WTC11 (cell line): Measurements from ENCODE around the gene GRAP2. TPM values are rescaled to one million over a fixed set of nuclear protein-coding genes. Genes with fewer than 3 reads are reported as not detected.
A peak's percentile ranks its signal among the peaks of the same experiment; 100 is the strongest.

Experiments
- ATAC-seq: fragments of 200-7000 bp; cut with Tn5 transposase; 2 replicates; pipeline ENCODE4 v1.10.0; 2021; ENCODE audit warnings: mild to moderate bottlenecking, moderate library complexity
- CTCF ChIA-PET: fragments of 300-600 bp; sonication (Branson Sonifier 250); formaldehyde crosslinking; loops from one replicate; lab custom pipeline; 2021; ENCODE audit warnings: antibody characterized with exemption; lab: Charles Lee
- POLR2A ChIA-PET: fragments of 350-600 bp; sonication (Branson Sonifier 250); formaldehyde crosslinking; loops from one replicate; lab custom pipeline; 2021; ENCODE audit warnings: antibody characterized with exemption; lab: Charles Lee
- DNase-seq: peaks from one replicate; pipeline ENCODE4 v3.0.0; 2021; ENCODE audit warnings: low spot score
- H3K27ac Mint-ChIP-seq: 2 replicates; pipeline ENCODE4 v1.8.0; 2021; ENCODE audit warnings: mixed read lengths
- H3K27me3 Mint-ChIP-seq: 2 replicates; pipeline ENCODE4 v1.8.0; 2021; ENCODE audit warnings: low read depth, mild to moderate bottlenecking, moderate library complexity, mixed read lengths
- H3K36me3 Mint-ChIP-seq: 2 replicates; pipeline ENCODE4 v1.8.0; 2021; ENCODE audit warnings: mixed read lengths
- H3K4me1 Mint-ChIP-seq: 2 replicates; pipeline ENCODE4 v1.8.0; 2022; ENCODE audit warnings: mixed read lengths
- H3K4me3 Mint-ChIP-seq: 2 replicates; pipeline ENCODE4 v1.8.0; 2021; ENCODE audit warnings: mild to moderate bottlenecking, moderate library complexity, mixed read lengths
- H3K9me3 Mint-ChIP-seq: 2 replicates; pipeline ENCODE4 v1.8.0; 2021; ENCODE audit warnings: mixed read lengths
- EMX1 ChIP-seq: fragments of 250-450 bp; sonication (Bioruptor Pico); IDR thresholded peaks from 2 replicates; pipeline ENCODE4 v1.8.0; 2021; ENCODE audit warnings: mild to moderate bottlenecking
- JAZF1 ChIP-seq: fragments of 250-450 bp; sonication (Bioruptor Pico); IDR thresholded peaks from 2 replicates; pipeline ENCODE4 v1.9.0; 2021; ENCODE audit warnings: moderate library complexity, mild to moderate bottlenecking, inconsistent platforms
- NFATC4 ChIP-seq: fragments of 250-450 bp; sonication (Bioruptor Pico); IDR thresholded peaks from 2 replicates; pipeline ENCODE4 v1.9.0; 2021; ENCODE audit warnings: mild to moderate bottlenecking
- NFYB ChIP-seq: sonication (generic); formaldehyde crosslinking; conservative IDR thresholded peaks from 2 replicates; pipeline ENCODE4 v1.8.0; 2022; ENCODE audit warnings: low read depth, missing genetic modification reagents
- NR2C2 ChIP-seq: sonication (generic); formaldehyde crosslinking; IDR thresholded peaks from 2 replicates; pipeline ENCODE4 v1.8.0; 2022; ENCODE audit warnings: mild to moderate bottlenecking, missing genetic modification reagents
- OVOL2 ChIP-seq: fragments of 250-450 bp; sonication (Bioruptor Pico); IDR thresholded peaks from 2 replicates; pipeline ENCODE4 v1.9.0; 2021; ENCODE audit warnings: mild to moderate bottlenecking, borderline replicate concordance
- RELA ChIP-seq: sonication (generic); formaldehyde crosslinking; IDR thresholded peaks from 2 replicates; pipeline ENCODE4 v1.8.1; 2022; ENCODE audit warnings: missing genetic modification reagents, mild to moderate bottlenecking, borderline replicate concordance
- SMAD3 ChIP-seq: sonication (generic); formaldehyde crosslinking; IDR thresholded peaks from 2 replicates; pipeline ENCODE4 v1.8.0; 2022; ENCODE audit warnings: missing genetic modification reagents, mild to moderate bottlenecking, borderline replicate concordance
- SP1 ChIP-seq: sonication (generic); formaldehyde crosslinking; conservative IDR thresholded peaks from 2 replicates; pipeline ENCODE4 v1.8.1; 2022; ENCODE audit warnings: missing genetic modification reagents
- TEAD1 ChIP-seq: sonication (generic); formaldehyde crosslinking; IDR thresholded peaks from 2 replicates; pipeline ENCODE4 v1.8.0; 2022; ENCODE audit warnings: mild to moderate bottlenecking, missing genetic modification reagents
- TEAD4 ChIP-seq: sonication (generic); formaldehyde crosslinking; IDR thresholded peaks from 2 replicates; pipeline ENCODE4 v1.8.0; 2022; ENCODE audit warnings: mild to moderate bottlenecking, missing genetic modification reagents
- ZNF121 ChIP-seq: sonication (generic); formaldehyde crosslinking; IDR thresholded peaks from 2 replicates; pipeline ENCODE4 v1.8.0; 2023; ENCODE audit warnings: missing genetic modification reagents
- ZNF219 ChIP-seq: sonication (generic); formaldehyde crosslinking; IDR thresholded peaks from 2 replicates; pipeline ENCODE4 v1.8.0; 2023; ENCODE audit warnings: missing genetic modification reagents, mild to moderate bottlenecking, borderline replicate concordance
- ZNF263 ChIP-seq: sonication (generic); formaldehyde crosslinking; IDR thresholded peaks from 2 replicates; pipeline ENCODE4 v1.8.1; 2022; ENCODE audit warnings: low read depth, mild to moderate bottlenecking, moderate library complexity, missing genetic modification reagents
- ZNF317 ChIP-seq: sonication (generic); formaldehyde crosslinking; IDR thresholded peaks from 2 replicates; pipeline ENCODE4 v1.8.1; 2023; ENCODE audit warnings: low read depth, mild to moderate bottlenecking, moderate library complexity, missing genetic modification reagents, borderline replicate concordance
- total RNA-seq: library from RNA; stranded (reverse); gene quantifications from 3 replicates; pipeline ENCODE4 v1.2.3, GENCODE V29; 2021
- TF ChIP-seq, protein P1 (sequence below): sonication (generic); formaldehyde crosslinking; IDR thresholded peaks from 2 replicates; pipeline ENCODE4 v1.8.0; 2022; ENCODE audit warnings: mild to moderate bottlenecking, missing genetic modification reagents
- TF ChIP-seq, protein P2 (sequence below): fragments of 250-450 bp; sonication (Bioruptor Pico); conservative IDR thresholded peaks from 2 replicates; pipeline ENCODE4 v1.9.0; 2021; ENCODE audit warnings: mild to moderate bottlenecking
- TF ChIP-seq, protein P3 (sequence below): sonication (generic); formaldehyde crosslinking; IDR thresholded peaks from 2 replicates; pipeline ENCODE4 v1.8.0; 2022; ENCODE audit warnings: mild to moderate bottlenecking, missing genetic modification reagents
- TF ChIP-seq, protein P4 (sequence below): sonication (generic); formaldehyde crosslinking; IDR thresholded peaks from 2 replicates; pipeline ENCODE4 v1.8.1; 2023; ENCODE audit warnings: mild to moderate bottlenecking, missing genetic modification reagents
- TF ChIP-seq, protein P5 (sequence below): sonication (generic); formaldehyde crosslinking; IDR thresholded peaks from 2 replicates; pipeline ENCODE4 v1.8.0; 2023; ENCODE audit warnings: missing genetic modification reagents, mild to moderate bottlenecking, borderline replicate concordance
- TF ChIP-seq, protein P6 (sequence below): sonication (generic); formaldehyde crosslinking; IDR thresholded peaks from 2 replicates; pipeline ENCODE4 v1.8.1; 2023; ENCODE audit warnings: mild to moderate bottlenecking, missing genetic modification reagents

GRAP2 gene
- total RNA-seq, 1 experiment from 2014 or later, result 0.33 TPM

DNA sequence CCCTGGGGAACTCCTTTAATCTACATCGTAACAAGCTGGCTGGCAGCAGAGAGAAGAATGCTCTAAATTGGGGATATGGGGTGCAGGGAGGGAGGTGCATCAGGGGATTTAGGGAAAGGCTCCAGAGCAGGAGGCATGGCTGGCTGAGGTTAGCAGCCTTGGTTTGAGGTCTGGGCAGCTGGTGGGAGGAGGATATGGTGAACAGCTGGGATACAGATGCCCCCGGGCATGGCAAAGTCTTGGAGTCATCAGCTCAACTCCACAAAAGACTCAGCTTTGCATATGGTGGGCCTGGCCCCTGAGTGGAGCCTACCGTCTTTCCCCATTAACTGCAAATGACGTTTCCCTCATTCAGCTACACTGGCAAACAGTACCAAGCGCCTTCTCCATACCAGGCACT is 99.3 kb downstream of the GRAP2 start:
- CTCF ChIA-PET, result interaction anchor here (1.1 to 5.3 kb wide), 8 partner anchors 9 to 67 kb away, joined by 3 to 29 read pairs (median 10); no protein-coding TSS in a partner anchor

DNA sequence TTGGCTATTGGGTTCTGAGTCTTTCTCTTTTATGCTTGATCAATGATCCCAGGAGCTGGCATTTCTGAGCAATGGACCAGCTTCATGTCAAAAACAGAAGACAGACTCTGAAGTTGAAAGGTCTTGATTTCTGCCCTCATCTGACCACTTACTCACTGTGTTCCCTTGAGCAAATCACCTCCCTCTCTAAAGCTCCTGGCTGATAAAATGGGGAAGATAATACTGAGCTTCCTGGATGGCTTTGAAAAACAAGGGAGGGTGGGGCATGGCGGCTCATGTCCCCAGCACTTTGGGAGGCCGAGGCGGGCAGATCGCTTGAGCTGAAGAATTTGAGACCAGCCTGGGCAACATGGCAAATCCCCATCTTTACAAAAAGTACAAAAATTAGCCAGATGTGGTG is 100.2 kb downstream of the GRAP2 start:
- DNase-seq, result no peak
- peak overlapping the region; percentile 55 for H3K27ac Mint-ChIP-seq
- no peaks in the 10 kb centered on the region for H3K9me3 Mint-ChIP-seq
- no peak for ATAC-seq
- CTCF ChIA-PET, result interaction anchor here (1.2 to 5.3 kb wide), 7 partner anchors 8 to 466 kb away, joined by 3 to 29 read pairs (median 9); no protein-coding TSS in a partner anchor
- peaks cover 14% of the 10 kb centered on the region; the same call in 1 of the 2 replicates for H3K36me3 Mint-ChIP-seq
- H3K4me3 Mint-ChIP-seq, result 0 out of 2 replicates have a peak overlapping the region, but pooled peaks have one; percentile 26
- POLR2A ChIA-PET, result no interaction called here
- peaks cover 91% of the 10 kb centered on the region for H3K4me1 Mint-ChIP-seq
- H3K27me3 Mint-ChIP-seq, result no peaks in the 10 kb centered on the region
- TF ChIP-seq, protein P1, sequence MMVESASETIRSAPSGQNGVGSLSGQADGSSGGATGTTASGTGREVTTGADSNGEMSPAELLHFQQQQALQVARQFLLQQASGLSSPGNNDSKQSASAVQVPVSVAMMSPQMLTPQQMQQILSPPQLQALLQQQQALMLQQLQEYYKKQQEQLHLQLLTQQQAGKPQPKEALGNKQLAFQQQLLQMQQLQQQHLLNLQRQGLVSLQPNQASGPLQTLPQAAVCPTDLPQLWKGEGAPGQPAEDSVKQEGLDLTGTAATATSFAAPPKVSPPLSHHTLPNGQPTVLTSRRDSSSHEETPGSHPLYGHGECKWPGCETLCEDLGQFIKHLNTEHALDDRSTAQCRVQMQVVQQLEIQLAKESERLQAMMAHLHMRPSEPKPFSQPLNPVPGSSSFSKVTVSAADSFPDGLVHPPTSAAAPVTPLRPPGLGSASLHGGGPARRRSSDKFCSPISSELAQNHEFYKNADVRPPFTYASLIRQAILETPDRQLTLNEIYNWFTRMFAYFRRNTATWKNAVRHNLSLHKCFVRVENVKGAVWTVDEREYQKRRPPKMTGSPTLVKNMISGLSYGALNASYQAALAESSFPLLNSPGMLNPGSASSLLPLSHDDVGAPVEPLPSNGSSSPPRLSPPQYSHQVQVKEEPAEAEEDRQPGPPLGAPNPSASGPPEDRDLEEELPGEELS, result no peak
- TF ChIP-seq, protein P2, sequence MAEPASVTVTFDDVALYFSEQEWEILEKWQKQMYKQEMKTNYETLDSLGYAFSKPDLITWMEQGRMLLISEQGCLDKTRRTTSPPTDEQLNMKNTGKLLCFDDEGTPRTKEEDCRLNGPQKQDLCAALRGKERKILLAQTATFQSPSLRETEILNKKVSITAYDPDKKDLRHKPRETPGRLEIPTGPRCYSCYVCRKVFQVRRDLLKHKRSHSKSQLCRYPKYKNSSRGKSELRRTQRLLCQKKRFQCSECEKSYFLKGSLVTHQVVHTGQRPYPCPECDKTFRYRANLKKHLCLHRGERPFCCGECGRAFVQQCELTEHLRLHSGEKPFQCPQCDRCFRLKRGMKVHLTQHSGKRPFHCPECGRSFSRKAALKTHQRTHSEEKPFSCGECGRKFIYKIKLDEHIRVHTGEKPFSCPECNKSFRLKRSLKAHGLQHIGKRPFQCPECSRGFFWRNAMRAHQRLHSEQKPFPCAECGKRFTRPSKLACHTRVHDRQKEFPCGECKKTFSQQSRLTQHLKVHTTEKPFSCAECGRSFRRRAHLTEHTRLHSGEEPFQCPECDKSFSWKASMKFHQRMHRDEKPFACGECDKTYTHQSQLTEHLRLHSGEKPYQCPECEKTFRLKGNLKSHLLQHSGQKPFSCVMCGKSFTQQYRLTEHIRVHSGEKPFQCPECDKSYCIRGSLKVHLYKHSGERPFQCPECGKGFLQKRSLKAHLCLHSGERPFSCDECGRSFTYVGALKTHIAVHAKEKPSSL (CRISPR knock-in tag), result no peak
- TF ChIP-seq SP1 (CRISPR knock-in tag) (no peak), TEAD1 (CRISPR knock-in tag) (no peak), ZNF121 (CRISPR knock-in tag) (no peak), ZNF317 (CRISPR knock-in tag) (no peak), NFATC4 (no peak), JAZF1 (CRISPR knock-in tag) (no peak), OVOL2 (CRISPR knock-in tag) (no peak), EMX1 (no peak), ZNF219 (no peak), SMAD3 (CRISPR knock-in tag) (no peak), ZNF263 (CRISPR knock-in tag) (no peak), NFYB (CRISPR knock-in tag) (no peak)
- TF ChIP-seq, protein P3, sequence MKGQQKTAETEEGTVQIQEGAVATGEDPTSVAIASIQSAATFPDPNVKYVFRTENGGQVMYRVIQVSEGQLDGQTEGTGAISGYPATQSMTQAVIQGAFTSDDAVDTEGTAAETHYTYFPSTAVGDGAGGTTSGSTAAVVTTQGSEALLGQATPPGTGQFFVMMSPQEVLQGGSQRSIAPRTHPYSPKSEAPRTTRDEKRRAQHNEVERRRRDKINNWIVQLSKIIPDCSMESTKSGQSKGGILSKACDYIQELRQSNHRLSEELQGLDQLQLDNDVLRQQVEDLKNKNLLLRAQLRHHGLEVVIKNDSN, result no peak
- TF ChIP-seq, protein P4, sequence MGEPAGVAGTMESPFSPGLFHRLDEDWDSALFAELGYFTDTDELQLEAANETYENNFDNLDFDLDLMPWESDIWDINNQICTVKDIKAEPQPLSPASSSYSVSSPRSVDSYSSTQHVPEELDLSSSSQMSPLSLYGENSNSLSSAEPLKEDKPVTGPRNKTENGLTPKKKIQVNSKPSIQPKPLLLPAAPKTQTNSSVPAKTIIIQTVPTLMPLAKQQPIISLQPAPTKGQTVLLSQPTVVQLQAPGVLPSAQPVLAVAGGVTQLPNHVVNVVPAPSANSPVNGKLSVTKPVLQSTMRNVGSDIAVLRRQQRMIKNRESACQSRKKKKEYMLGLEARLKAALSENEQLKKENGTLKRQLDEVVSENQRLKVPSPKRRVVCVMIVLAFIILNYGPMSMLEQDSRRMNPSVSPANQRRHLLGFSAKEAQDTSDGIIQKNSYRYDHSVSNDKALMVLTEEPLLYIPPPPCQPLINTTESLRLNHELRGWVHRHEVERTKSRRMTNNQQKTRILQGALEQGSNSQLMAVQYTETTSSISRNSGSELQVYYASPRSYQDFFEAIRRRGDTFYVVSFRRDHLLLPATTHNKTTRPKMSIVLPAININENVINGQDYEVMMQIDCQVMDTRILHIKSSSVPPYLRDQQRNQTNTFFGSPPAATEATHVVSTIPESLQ (CRISPR knock-in tag), result no peak
- TF ChIP-seq, protein P5, sequence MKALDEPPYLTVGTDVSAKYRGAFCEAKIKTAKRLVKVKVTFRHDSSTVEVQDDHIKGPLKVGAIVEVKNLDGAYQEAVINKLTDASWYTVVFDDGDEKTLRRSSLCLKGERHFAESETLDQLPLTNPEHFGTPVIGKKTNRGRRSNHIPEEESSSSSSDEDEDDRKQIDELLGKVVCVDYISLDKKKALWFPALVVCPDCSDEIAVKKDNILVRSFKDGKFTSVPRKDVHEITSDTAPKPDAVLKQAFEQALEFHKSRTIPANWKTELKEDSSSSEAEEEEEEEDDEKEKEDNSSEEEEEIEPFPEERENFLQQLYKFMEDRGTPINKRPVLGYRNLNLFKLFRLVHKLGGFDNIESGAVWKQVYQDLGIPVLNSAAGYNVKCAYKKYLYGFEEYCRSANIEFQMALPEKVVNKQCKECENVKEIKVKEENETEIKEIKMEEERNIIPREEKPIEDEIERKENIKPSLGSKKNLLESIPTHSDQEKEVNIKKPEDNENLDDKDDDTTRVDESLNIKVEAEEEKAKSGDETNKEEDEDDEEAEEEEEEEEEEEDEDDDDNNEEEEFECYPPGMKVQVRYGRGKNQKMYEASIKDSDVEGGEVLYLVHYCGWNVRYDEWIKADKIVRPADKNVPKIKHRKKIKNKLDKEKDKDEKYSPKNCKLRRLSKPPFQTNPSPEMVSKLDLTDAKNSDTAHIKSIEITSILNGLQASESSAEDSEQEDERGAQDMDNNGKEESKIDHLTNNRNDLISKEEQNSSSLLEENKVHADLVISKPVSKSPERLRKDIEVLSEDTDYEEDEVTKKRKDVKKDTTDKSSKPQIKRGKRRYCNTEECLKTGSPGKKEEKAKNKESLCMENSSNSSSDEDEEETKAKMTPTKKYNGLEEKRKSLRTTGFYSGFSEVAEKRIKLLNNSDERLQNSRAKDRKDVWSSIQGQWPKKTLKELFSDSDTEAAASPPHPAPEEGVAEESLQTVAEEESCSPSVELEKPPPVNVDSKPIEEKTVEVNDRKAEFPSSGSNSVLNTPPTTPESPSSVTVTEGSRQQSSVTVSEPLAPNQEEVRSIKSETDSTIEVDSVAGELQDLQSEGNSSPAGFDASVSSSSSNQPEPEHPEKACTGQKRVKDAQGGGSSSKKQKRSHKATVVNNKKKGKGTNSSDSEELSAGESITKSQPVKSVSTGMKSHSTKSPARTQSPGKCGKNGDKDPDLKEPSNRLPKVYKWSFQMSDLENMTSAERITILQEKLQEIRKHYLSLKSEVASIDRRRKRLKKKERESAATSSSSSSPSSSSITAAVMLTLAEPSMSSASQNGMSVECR (CRISPR knock-in tag), result no peak

More for the DNA sequence above, 99.3 kb downstream of the GRAP2 start:
- TF ChIP-seq, protein P6, sequence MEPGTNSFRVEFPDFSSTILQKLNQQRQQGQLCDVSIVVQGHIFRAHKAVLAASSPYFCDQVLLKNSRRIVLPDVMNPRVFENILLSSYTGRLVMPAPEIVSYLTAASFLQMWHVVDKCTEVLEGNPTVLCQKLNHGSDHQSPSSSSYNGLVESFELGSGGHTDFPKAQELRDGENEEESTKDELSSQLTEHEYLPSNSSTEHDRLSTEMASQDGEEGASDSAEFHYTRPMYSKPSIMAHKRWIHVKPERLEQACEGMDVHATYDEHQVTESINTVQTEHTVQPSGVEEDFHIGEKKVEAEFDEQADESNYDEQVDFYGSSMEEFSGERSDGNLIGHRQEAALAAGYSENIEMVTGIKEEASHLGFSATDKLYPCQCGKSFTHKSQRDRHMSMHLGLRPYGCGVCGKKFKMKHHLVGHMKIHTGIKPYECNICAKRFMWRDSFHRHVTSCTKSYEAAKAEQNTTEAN (CRISPR knock-in tag), result no peak
- TF ChIP-seq TEAD4 (CRISPR knock-in tag) (no peak), RELA (CRISPR knock-in tag) (no peak), NR2C2 (CRISPR knock-in tag) (no peak), TEAD1 (CRISPR knock-in tag) (no peak)
- DNase-seq (no peak), ATAC-seq (no peak)
- H3K27me3 Mint-ChIP-seq, result no peaks in the 10 kb centered on the region
- peak overlapping the region; percentile 25 for H3K4me3 Mint-ChIP-seq
- H3K4me1 Mint-ChIP-seq, result peaks cover 89% of the 10 kb centered on the region
- peaks cover 13% of the 10 kb centered on the region; the same call in 1 of the 2 replicates for H3K36me3 Mint-ChIP-seq
- H3K27ac Mint-ChIP-seq, result no peak overlapping the region
- POLR2A ChIA-PET, result no interaction called here
- H3K9me3 Mint-ChIP-seq, result no peaks in the 10 kb centered on the region
